Measurements from ENCODE around the gene SBK2.
A peak's percentile ranks its signal among the peaks of the same experiment; 100 is the strongest.
"Not testable (repeated sequence)": the region's sequence is repeated elsewhere in the genome, so short reads cannot be mapped to it uniquely, and the experiment has no call there.

SBK2 gene

GRCh38 chr19:55536951-55537740 is at the start of gene SBK2:
Gene SBK2, minus strand, starts transcription at chr19:55537133. Its CDS starts 839 bp downstream, at chr19:55536294.
- DNase-seq: no peak

- peak; percentile 82 for DNase-seq
Measured at GRCh38 chr19:55585658-55586339, 48.9 kb upstream of the SBK2 start.

GRCh38 chr19:55584871-55585270 is 47.9 kb upstream of the SBK2 start:
- DNase-seq: no peak

- DNase-seq: not testable (repeated sequence)
Measured at GRCh38 chr19:55583897-55584296, 47.0 kb upstream of the SBK2 start.

GRCh38 chr19:55582284-55582683 is 45.4 kb upstream of the SBK2 start:
- not testable (repeated sequence) for DNase-seq

- no peak for DNase-seq
Measured at GRCh38 chr19:55581823-55582223, 44.9 kb upstream of the SBK2 start.

GRCh38 chr19:55581145-55581822 is 44.4 kb upstream of the SBK2 start:
- no peak for DNase-seq

- peak; percentile 69 for DNase-seq
Measured at GRCh38 chr19:55580628-55581144, 43.8 kb upstream of the SBK2 start, which contains the start of gene ZNF579. Gene ZNF579, minus strand, starts transcription at chr19:55580848. Its CDS starts 1,209 bp downstream, at chr19:55579639.

GRCh38 chr19:55579766-55580621 is 43.1 kb upstream of the SBK2 start:
- no peak for DNase-seq

GRCh38 chr19:55578761-55579747 is 42.1 kb upstream of the SBK2 start:
- no peak for DNase-seq

GRCh38 chr19:55578031-55578760 is 41.3 kb upstream of the SBK2 start:
- DNase-seq: no peak

GRCh38 chr19:55576746-55577145 is 39.8 kb upstream of the SBK2 start:
- DNase-seq: no peak

- DNase-seq: not testable (repeated sequence)
Measured at GRCh38 chr19:55573929-55574328, 37.0 kb upstream of the SBK2 start.

GRCh38 chr19:55569477-55569876 is 32.5 kb upstream of the SBK2 start:
- not testable (repeated sequence) for DNase-seq

GRCh38 chr19:55567708-55568328 is 30.9 kb upstream of the SBK2 start:
- DNase-seq: no peak

GRCh38 chr19:55566823-55567222 is 29.9 kb upstream of the SBK2 start:
- DNase-seq: no peak

- DNase-seq: peak; percentile 17
Measured at GRCh38 chr19:55563261-55563690, 26.3 kb upstream of the SBK2 start.

- DNase-seq: no peak
Measured at GRCh38 chr19:55559684-55560083, 22.8 kb upstream of the SBK2 start.

- peak; percentile 72 for DNase-seq
Measured at GRCh38 chr19:55554741-55555152, 17.8 kb upstream of the SBK2 start.

- DNase-seq: no peak
Measured at GRCh38 chr19:55554302-55554701, 17.4 kb upstream of the SBK2 start.
